ENCODE results near the gene CFAP54.

CFAP54 gene

GRCh38 chr12:96710127-96710745, 220.9 kb downstream of the CFAP54 start:
- no peak for TF ChIP-seq ZNF645 (tag by site-specific recombination; IDR thresholded peaks at IDR 0.05)
- no peak for TF ChIP-seq ZNF157 (tag by site-specific recombination; IDR thresholded peaks at IDR 0.05)
- ChIA-PET CTCF (interaction anchor here (0.7 kb wide), 1 partner anchor 10 kb away, joined by 6 read pairs; no protein-coding TSS in a partner anchor), POLR2A (no interaction called here)
- H3K4me1 ChIP-seq (ENCODE audit: control insufficient read depth, insufficient read depth, low read length): no peaks in the 10 kb centered on the region
- no peak overlapping the region for H3K4me3 ChIP-seq (ENCODE audit: low read depth, low read length)
- no peak overlapping the region for H3K27ac ChIP-seq (ENCODE audit: extremely low read depth, low read depth, low read length)
- no peaks in the 10 kb centered on the region for H3K9me3 ChIP-seq (ENCODE audit: control insufficient read depth, insufficient read depth, low read depth, low read length)
- H3K36me3 ChIP-seq (ENCODE audit: control insufficient read depth in 2 of 2, insufficient read depth in 1 of 2, low read length in 2 of 2): no peaks in the 10 kb centered on the region

DNA sequence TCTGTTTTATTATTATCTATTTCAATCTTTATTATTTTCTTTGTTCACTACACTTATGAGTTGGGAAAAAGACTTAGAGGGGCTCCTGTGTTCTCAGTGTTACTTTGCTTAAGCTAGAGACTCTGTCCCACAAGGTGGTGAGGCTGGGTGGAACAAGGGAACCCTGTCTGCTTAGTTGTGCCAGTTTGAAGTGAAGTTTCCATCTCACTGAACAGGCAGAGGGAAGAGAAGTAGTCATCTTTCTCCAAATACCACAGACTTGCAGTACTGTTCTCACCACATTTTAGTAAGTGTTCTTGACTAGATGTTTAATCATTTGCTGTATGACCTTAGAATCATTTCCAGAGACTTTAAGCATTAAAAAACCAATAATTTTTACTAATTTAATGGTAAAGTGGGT, 222.0 kb downstream of the CFAP54 start:
- no peaks in the 10 kb centered on the region for H3K36me3 ChIP-seq (ENCODE audit: control insufficient read depth in 2 of 2, insufficient read depth in 1 of 2, low read length in 2 of 2)
- H3K9me3 ChIP-seq (ENCODE audit: control insufficient read depth, insufficient read depth, low read depth, low read length): no peaks in the 10 kb centered on the region
- ChIA-PET POLR2A (no interaction called here), CTCF (no interaction called here)
- TF ChIP-seq KLF16 (tag by site-specific recombination; IDR thresholded peaks at IDR 0.05) (no peak), ZNF768 (tag by site-specific recombination; IDR thresholded peaks at IDR 0.05) (no peak), ZNF639 (tag by site-specific recombination; IDR thresholded peaks at IDR 0.05) (no peak), ZNF114 (tag by site-specific recombination; IDR thresholded peaks at IDR 0.05) (no peak), SP7 (tag by site-specific recombination; IDR thresholded peaks at IDR 0.05) (no peak), KLF10 (tag by site-specific recombination; IDR thresholded peaks at IDR 0.05) (no peak), ZNF239 (tag by site-specific recombination; IDR thresholded peaks at IDR 0.05) (no peak), ZNF366 (tag by site-specific recombination; conservative IDR thresholded peaks at IDR 0.05) (no peak), ZNF416 (tag by site-specific recombination; IDR thresholded peaks at IDR 0.05) (no peak), ZNF501 (tag by site-specific recombination; IDR thresholded peaks at IDR 0.05) (no peak), ZBTB21 (tag by site-specific recombination; IDR thresholded peaks at IDR 0.05) (no peak), ZNF274 (IDR thresholded peaks at IDR 0.05; ENCODE audit: low read length) (no peak), ZNF274 (tag by site-specific recombination; IDR thresholded peaks at IDR 0.05; ENCODE audit: borderline replicate concordance) (no peak), ZBTB1 (tag by site-specific recombination; IDR thresholded peaks at IDR 0.05) (no peak), GLIS2 (tag by site-specific recombination; IDR thresholded peaks at IDR 0.05) (no peak), ZBTB48 (tag by site-specific recombination; IDR thresholded peaks at IDR 0.05) (no peak)
- TF ChIP-seq, protein P1, sequence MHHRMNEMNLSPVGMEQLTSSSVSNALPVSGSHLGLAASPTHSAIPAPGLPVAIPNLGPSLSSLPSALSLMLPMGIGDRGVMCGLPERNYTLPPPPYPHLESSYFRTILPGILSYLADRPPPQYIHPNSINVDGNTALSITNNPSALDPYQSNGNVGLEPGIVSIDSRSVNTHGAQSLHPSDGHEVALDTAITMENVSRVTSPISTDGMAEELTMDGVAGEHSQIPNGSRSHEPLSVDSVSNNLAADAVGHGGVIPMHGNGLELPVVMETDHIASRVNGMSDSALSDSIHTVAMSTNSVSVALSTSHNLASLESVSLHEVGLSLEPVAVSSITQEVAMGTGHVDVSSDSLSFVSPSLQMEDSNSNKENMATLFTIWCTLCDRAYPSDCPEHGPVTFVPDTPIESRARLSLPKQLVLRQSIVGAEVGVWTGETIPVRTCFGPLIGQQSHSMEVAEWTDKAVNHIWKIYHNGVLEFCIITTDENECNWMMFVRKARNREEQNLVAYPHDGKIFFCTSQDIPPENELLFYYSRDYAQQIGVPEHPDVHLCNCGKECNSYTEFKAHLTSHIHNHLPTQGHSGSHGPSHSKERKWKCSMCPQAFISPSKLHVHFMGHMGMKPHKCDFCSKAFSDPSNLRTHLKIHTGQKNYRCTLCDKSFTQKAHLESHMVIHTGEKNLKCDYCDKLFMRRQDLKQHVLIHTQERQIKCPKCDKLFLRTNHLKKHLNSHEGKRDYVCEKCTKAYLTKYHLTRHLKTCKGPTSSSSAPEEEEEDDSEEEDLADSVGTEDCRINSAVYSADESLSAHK (tag by site-specific recombination; IDR thresholded peaks at IDR 0.05): no peak
- no peaks in the 10 kb centered on the region for H3K4me1 ChIP-seq (ENCODE audit: control insufficient read depth, insufficient read depth, low read length)
- no peak overlapping the region for H3K27ac ChIP-seq (ENCODE audit: extremely low read depth, low read depth, low read length)
- no peak overlapping the region for H3K4me3 ChIP-seq (ENCODE audit: low read depth, low read length)

GRCh38 chr12:96714199-96714598, 224.8 kb downstream of the CFAP54 start:
- H3K36me3 ChIP-seq (ENCODE audit: control insufficient read depth in 2 of 2, insufficient read depth in 1 of 2, low read length in 2 of 2): no peaks in the 10 kb centered on the region
- POLR2A ChIA-PET: no interaction called here
- TF ChIP-seq ZFP69B (tag by site-specific recombination; IDR thresholded peaks at IDR 0.05): no peak
- TF ChIP-seq OSR2 (tag by site-specific recombination; IDR thresholded peaks at IDR 0.05): no peak
- TF ChIP-seq ZNF394 (tag by site-specific recombination; IDR thresholded peaks at IDR 0.05; ENCODE audit: borderline replicate concordance): no peak
- TF ChIP-seq ZNF837 (tag by site-specific recombination; IDR thresholded peaks at IDR 0.05): no peak
- no peak for TF ChIP-seq ZNF621 (tag by site-specific recombination; IDR thresholded peaks at IDR 0.05)
- no peak for TF ChIP-seq IKZF3 (tag by site-specific recombination; IDR thresholded peaks at IDR 0.05)
- TF ChIP-seq ZNF23 (tag by site-specific recombination; IDR thresholded peaks at IDR 0.05; ENCODE audit: borderline replicate concordance): no peak
- TF ChIP-seq ZNF596 (tag by site-specific recombination; IDR thresholded peaks at IDR 0.05): no peak
- TF ChIP-seq ZNF707 (tag by site-specific recombination; IDR thresholded peaks at IDR 0.05): no peak
- TF ChIP-seq, protein P2, sequence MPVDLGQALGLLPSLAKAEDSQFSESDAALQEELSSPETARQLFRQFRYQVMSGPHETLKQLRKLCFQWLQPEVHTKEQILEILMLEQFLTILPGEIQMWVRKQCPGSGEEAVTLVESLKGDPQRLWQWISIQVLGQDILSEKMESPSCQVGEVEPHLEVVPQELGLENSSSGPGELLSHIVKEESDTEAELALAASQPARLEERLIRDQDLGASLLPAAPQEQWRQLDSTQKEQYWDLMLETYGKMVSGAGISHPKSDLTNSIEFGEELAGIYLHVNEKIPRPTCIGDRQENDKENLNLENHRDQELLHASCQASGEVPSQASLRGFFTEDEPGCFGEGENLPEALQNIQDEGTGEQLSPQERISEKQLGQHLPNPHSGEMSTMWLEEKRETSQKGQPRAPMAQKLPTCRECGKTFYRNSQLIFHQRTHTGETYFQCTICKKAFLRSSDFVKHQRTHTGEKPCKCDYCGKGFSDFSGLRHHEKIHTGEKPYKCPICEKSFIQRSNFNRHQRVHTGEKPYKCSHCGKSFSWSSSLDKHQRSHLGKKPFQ (tag by site-specific recombination; IDR thresholded peaks at IDR 0.05): no peak

More at GRCh38 chr12:96714199-96714598, 224.8 kb downstream of the CFAP54 start:
- no peaks in the 10 kb centered on the region for H3K4me1 ChIP-seq (ENCODE audit: control insufficient read depth, insufficient read depth, low read length)
- CTCF ChIA-PET: no interaction called here
- no peaks in the 10 kb centered on the region for H3K9me3 ChIP-seq (ENCODE audit: control insufficient read depth, insufficient read depth, low read depth, low read length)
- H3K4me3 ChIP-seq (ENCODE audit: low read depth, low read length): no peak overlapping the region
- no peak overlapping the region for H3K27ac ChIP-seq (ENCODE audit: extremely low read depth, low read depth, low read length)
